ENCODE data around the gene PDE1C. TPM values are rescaled to one million over a fixed set of nuclear protein-coding genes. Genes with fewer than 3 reads are reported as not detected.

Gene PDE1C
- total RNA-seq, 1 donor from 2014 or later: 2.3 TPM

- DNase-seq (ENCODE audit: low read depth): no peak
Measured at GRCh38 chr7:32074787-32075585, 4.8 kb upstream of the PDE1C start.

DNA sequence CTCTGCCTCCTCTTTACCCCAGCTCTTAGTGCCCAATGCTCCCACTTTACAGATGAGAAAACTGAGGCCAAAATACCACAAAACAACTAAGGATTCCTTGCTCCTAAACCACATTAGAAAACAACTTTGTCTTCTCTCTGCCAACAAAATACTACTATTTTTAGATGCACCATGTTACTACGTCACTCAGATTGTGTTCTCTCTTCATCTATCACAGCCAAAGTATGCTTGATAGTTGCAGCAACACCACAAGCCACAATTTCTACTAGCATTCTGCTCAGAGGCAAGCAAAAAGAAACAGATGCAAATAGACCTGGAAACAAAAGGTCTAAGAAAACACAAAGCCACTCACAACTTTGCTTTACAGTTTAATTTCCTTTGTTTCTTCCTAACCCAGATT lies 3.3 kb upstream of the PDE1C start:
- no peak for DNase-seq (ENCODE audit: low read depth)

- DNase-seq (ENCODE audit: low read depth): no peak
Measured at GRCh38 chr7:32072397-32072796, 2.2 kb upstream of the PDE1C start.

- DNase-seq (ENCODE audit: low read depth): no peak
Measured at GRCh38 chr7:32071466-32072091, 1.4 kb upstream of the PDE1C start.

- no peak for DNase-seq (ENCODE audit: low read depth)
Measured at GRCh38 chr7:32070051-32070405, 179 bp downstream of the PDE1C start.

DNA sequence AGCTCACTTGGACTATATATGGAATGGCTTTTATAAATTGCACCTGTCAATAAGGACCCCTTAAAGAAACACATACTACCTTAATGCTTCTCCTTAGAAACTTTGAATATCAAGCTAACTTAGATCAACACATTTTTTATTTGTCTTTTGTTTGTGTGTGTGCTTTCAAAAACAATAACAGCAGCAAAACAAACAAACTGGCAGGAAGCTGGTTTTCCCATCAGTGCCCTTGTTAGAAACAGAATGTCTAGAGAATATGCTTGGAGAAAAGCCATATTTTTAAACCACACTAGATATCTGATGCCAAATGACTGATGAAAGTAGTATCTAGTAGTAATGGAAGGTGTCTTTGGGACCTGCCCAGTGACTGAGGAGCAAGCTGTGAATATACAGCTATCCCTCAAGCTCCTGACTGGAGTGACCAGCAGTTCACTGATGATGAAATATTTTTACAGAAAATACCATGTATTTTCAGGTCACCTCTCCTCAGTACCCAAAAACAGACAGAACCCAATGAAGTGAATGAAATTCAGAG lies 1.0 kb downstream of the PDE1C start:
- no peak for DNase-seq (ENCODE audit: low read depth)

DNA sequence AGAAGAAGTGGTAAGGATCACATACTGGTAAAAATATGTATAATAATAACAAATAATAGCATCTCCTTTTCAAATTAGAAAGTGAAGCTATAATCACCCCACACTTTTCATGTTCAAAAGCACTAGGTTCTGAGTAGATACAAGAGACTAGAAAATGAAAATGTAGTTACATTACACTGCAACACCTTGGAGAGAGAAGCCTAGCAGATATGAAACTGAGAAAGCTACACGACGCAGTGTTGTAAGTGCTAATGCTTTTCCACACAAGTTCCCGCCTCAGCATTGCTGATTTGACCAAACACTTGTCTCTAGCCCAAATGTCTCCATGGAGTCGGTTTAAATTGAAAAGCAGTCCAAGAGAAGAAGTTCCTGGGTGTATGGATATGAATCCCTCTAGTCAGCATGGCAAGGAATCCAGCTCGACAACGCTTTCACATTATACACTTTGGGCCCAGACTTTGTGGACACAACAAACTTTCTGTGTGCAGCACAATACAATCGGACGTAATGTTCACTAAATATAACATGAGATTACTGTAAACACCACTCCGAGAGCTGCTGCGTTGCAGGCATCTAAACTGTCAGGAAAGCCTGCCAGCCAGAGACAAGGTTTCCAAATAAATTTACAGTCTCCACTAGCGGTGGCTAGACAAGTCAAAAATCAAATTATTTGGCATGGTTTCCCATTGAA lies 1.7 kb downstream of the PDE1C start:
- no peak for DNase-seq (ENCODE audit: low read depth)

- no peak for DNase-seq (ENCODE audit: low read depth)
Measured at GRCh38 chr7:32066441-32066840, 3.8 kb downstream of the PDE1C start.

GRCh38 chr7:32063614-32064013 lies 6.6 kb downstream of the PDE1C start:
- no peak for DNase-seq (ENCODE audit: low read depth)

DNA sequence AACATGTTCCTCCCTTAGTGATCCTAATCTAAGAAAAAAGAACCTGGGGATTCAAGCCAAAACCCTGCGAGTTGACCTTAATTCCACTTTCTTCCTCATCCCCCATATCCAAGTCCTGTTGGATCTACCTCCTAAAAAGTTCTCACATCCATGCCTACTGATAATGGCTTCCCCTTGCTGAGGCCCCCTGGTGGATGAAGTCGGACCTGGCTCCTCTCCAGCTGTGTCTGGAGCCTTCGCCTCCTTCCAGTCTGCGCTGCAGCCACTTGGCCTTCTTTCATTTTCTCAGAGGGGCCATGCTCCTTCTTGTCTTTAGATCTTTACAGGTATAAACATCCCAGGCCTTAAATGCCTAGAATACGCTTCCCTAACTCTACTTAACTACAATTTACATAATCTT lies 8.1 kb downstream of the PDE1C start:
- DNase-seq (ENCODE audit: low read depth): no peak

DNA sequence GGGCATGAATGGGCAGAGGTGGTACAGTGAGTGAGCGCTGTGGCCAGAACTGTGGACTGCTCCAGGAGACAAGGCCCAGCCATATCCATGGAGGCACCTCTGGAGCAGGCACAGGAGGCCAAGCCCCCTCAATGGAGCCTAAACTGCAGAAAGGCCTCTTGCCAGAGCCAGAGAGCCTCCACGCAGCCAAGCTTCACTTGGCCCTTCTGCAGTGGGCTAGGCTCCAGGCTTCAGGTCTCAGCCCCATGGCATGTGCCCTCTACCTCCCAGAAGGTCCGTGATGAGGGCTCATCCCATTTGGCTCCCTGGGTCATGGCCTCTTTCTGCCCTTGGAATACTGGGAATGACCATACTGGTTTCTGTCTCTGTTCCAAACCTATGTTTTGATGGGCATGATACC lies 8.9 kb downstream of the PDE1C start:
- no peak for DNase-seq (ENCODE audit: low read depth)

- DNase-seq (ENCODE audit: low read depth): peak; percentile 87
Measured at GRCh38 chr7:32059289-32060011, 10.8 kb downstream of the PDE1C start.

GRCh38 chr7:32058002-32058401 lies 12.2 kb downstream of the PDE1C start:
- DNase-seq (ENCODE audit: low read depth): no peak

DNA sequence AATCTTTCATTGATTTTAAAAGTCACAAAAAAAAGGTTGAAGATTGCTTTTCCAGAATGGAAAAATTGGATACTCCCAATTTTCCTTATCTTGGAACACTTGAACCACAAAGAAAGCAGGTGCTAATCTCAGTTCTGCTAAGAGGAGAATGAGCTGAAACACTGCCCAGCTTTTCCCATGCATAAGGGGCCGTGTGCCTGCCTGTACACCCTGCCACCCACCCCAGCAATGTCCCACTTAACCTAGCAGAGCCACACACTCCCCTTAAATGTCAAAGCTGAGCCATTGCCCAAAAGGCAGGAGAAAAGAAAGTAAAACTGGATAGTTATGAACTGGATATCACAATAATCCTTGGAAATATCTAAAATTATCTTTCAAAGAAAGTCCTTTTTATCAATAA lies 13.4 kb downstream of the PDE1C start:
- DNase-seq (ENCODE audit: low read depth): no peak

DNA sequence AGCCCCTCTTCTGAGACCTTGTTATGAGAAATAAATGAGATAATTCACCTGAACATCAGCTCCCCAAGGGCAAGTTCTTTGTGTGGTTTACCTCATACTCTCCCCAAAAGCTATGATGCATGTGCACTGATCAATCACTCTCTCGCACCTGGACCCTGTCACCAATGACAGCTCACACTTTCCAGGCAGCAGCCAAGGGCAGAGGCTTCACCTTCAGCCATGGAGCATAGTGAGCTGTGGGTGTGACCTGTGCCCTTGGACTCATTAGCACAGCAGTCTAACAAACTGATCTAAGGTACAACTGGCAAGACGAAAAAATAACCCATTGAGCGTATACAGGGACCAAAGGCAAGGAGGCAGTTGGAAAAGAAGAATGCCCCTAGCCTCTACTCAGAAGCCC lies 17.0 kb downstream of the PDE1C start:
- DNase-seq (ENCODE audit: low read depth): no peak

GRCh38 chr7:32051128-32051527 lies 19.1 kb downstream of the PDE1C start:
- no peak for DNase-seq (ENCODE audit: low read depth)

DNA sequence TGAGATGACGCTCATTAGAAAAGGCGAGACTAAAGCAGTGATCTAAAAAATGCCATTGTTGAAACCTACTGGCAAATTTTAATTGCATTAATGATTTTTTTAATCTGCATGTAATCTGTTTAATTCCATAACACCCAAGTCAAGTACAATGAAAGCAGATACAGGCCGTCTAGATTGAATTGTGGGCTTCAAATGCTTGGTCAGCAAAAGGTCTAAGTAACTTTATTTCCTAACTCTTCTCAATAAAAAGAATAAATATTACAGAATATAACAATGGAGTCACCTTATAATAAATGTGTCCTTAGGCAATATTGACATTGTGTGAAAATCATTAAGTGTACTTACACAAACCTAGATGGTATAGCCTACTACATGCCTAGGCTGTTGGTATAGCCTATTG lies 20.6 kb downstream of the PDE1C start:
- DNase-seq (ENCODE audit: low read depth): no peak

- DNase-seq (ENCODE audit: low read depth): peak; percentile 82
Measured at GRCh38 chr7:32048970-32049491, 21.2 kb downstream of the PDE1C start.

GRCh38 chr7:32047801-32048200 lies 22.4 kb downstream of the PDE1C start:
- peak; percentile 87 for DNase-seq (ENCODE audit: low read depth)

DNA sequence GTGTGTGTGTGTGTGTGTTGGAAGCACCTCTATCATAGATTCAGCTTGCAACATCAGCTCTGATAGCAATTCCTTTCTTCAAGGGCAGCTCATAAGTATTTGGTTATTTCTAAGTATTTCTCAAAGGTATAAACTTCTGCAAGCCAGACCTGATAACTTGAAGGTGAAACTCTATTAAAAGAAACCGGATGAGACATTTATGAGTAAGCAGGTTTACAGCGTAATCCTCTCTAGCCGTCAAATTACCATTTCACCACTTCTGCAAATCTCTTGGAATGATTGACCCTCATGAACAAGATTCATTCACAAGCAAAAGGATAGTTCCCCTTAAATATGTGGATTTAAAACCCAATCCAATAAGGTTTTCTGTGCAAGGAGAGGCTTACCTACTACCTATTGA lies 23.1 kb downstream of the PDE1C start:
- peak; percentile 79 for DNase-seq (ENCODE audit: low read depth)

GRCh38 chr7:32045228-32045627 lies 25.0 kb downstream of the PDE1C start:
- DNase-seq (ENCODE audit: low read depth): no peak

DNA sequence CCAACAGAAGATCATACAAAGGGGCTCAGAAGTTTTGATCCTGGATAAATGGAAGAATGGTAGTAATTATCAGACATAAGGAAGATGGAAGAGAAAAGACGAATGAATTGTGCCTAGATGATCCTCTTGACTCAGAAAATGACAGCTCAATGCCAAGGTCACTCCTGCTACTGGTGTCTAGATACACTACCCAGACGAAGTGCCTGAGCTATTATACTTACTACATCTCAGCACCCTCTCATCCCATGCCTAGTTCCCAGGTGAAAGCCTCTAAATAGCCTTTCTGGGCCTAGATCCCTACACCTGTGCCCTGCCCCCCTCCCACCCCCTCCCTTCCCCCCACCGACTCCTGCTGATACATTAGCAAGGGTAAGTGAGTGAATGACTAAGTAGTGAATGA lies 25.5 kb downstream of the PDE1C start:
- DNase-seq (ENCODE audit: low read depth): no peak

Measured in renal cortical epithelial cell (primary cell).